ENCODE data around the gene KLHDC4.

The KLHDC4 gene

GRCh38 chr16:87689956-87690465 lies 75.8 kb downstream of the KLHDC4 start:
- H3K4me3 ChIP-seq (ENCODE audit: low read depth, low read length): no peak overlapping the region
- H3K36me3 ChIP-seq (ENCODE audit: control insufficient read depth, insufficient read depth, low read length): peaks cover 22% of the 10 kb centered on the region
- H3K9me3 ChIP-seq (ENCODE audit: control insufficient read depth, insufficient read depth, low read length): no peaks in the 10 kb centered on the region
- H3K9ac ChIP-seq (ENCODE audit: low read depth, low read length): no peak overlapping the region
- H3K4me1 ChIP-seq (ENCODE audit: control insufficient read depth, insufficient read depth, low read length): no peaks in the 10 kb centered on the region
- no peaks in the 10 kb centered on the region for H3K27me3 ChIP-seq (ENCODE audit: control insufficient read depth, insufficient read depth, low read length)

GRCh38 chr16:87688876-87689815 lies 76.6 kb downstream of the KLHDC4 start:
- Histone ChIP-seq H3K4me1 (ENCODE audit: control insufficient read depth, insufficient read depth, low read length) (no peaks in the 10 kb centered on the region), H3K4me3 (ENCODE audit: low read depth, low read length) (no peak overlapping the region), H3K9ac (ENCODE audit: low read depth, low read length) (no peak overlapping the region), H3K27me3 (ENCODE audit: control insufficient read depth, insufficient read depth, low read length) (no peaks in the 10 kb centered on the region), H3K36me3 (ENCODE audit: control insufficient read depth, insufficient read depth, low read length) (peaks cover 17% of the 10 kb centered on the region), H3K9me3 (ENCODE audit: control insufficient read depth, insufficient read depth, low read length) (no peaks in the 10 kb centered on the region)

GRCh38 chr16:87687998-87688529 lies 77.7 kb downstream of the KLHDC4 start:
- H3K9me3 ChIP-seq (ENCODE audit: control insufficient read depth, insufficient read depth, low read length): no peaks in the 10 kb centered on the region
- H3K9ac ChIP-seq (ENCODE audit: low read depth, low read length): no peak overlapping the region
- no peak overlapping the region for H3K4me3 ChIP-seq (ENCODE audit: low read depth, low read length)
- H3K27me3 ChIP-seq (ENCODE audit: control insufficient read depth, insufficient read depth, low read length): no peaks in the 10 kb centered on the region
- peaks cover 14% of the 10 kb centered on the region for H3K36me3 ChIP-seq (ENCODE audit: control insufficient read depth, insufficient read depth, low read length)
- no peaks in the 10 kb centered on the region for H3K4me1 ChIP-seq (ENCODE audit: control insufficient read depth, insufficient read depth, low read length)

- no peak overlapping the region for H3K9ac ChIP-seq (ENCODE audit: low read depth, low read length)
- H3K36me3 ChIP-seq (ENCODE audit: control insufficient read depth, insufficient read depth, low read length): peaks cover 14% of the 10 kb centered on the region
- no peak overlapping the region for H3K4me3 ChIP-seq (ENCODE audit: low read depth, low read length)
- no peaks in the 10 kb centered on the region for H3K9me3 ChIP-seq (ENCODE audit: control insufficient read depth, insufficient read depth, low read length)
- no peaks in the 10 kb centered on the region for H3K4me1 ChIP-seq (ENCODE audit: control insufficient read depth, insufficient read depth, low read length)
- H3K27me3 ChIP-seq (ENCODE audit: control insufficient read depth, insufficient read depth, low read length): no peaks in the 10 kb centered on the region
Measured at GRCh38 chr16:87687126-87687910, 78.5 kb downstream of the KLHDC4 start.

GRCh38 chr16:87686697-87687096 lies 79.1 kb downstream of the KLHDC4 start:
- no peaks in the 10 kb centered on the region for H3K4me1 ChIP-seq (ENCODE audit: control insufficient read depth, insufficient read depth, low read length)
- peaks cover 12% of the 10 kb centered on the region for H3K36me3 ChIP-seq (ENCODE audit: control insufficient read depth, insufficient read depth, low read length)
- no peaks in the 10 kb centered on the region for H3K9me3 ChIP-seq (ENCODE audit: control insufficient read depth, insufficient read depth, low read length)
- H3K9ac ChIP-seq (ENCODE audit: low read depth, low read length): no peak overlapping the region
- H3K27me3 ChIP-seq (ENCODE audit: control insufficient read depth, insufficient read depth, low read length): no peaks in the 10 kb centered on the region
- H3K4me3 ChIP-seq (ENCODE audit: low read depth, low read length): no peak overlapping the region

- Histone ChIP-seq H3K9ac (ENCODE audit: low read depth, low read length) (no peak overlapping the region), H3K4me3 (ENCODE audit: low read depth, low read length) (no peak overlapping the region), H3K27me3 (ENCODE audit: control insufficient read depth, insufficient read depth, low read length) (no peaks in the 10 kb centered on the region), H3K4me1 (ENCODE audit: control insufficient read depth, insufficient read depth, low read length) (no peaks in the 10 kb centered on the region), H3K9me3 (ENCODE audit: control insufficient read depth, insufficient read depth, low read length) (no peaks in the 10 kb centered on the region), H3K36me3 (ENCODE audit: control insufficient read depth, insufficient read depth, low read length) (peaks cover 12% of the 10 kb centered on the region)
Measured at GRCh38 chr16:87685766-87686165, 80.0 kb downstream of the KLHDC4 start.

GRCh38 chr16:87685405-87685755 lies 80.4 kb downstream of the KLHDC4 start:
- no peak overlapping the region for H3K9ac ChIP-seq (ENCODE audit: low read depth, low read length)
- H3K4me1 ChIP-seq (ENCODE audit: control insufficient read depth, insufficient read depth, low read length): no peaks in the 10 kb centered on the region
- no peak overlapping the region for H3K4me3 ChIP-seq (ENCODE audit: low read depth, low read length)
- H3K9me3 ChIP-seq (ENCODE audit: control insufficient read depth, insufficient read depth, low read length): no peaks in the 10 kb centered on the region
- H3K36me3 ChIP-seq (ENCODE audit: control insufficient read depth, insufficient read depth, low read length): peaks cover 9% of the 10 kb centered on the region
- H3K27me3 ChIP-seq (ENCODE audit: control insufficient read depth, insufficient read depth, low read length): no peaks in the 10 kb centered on the region

- no peaks in the 10 kb centered on the region for H3K4me1 ChIP-seq (ENCODE audit: control insufficient read depth, insufficient read depth, low read length)
- H3K36me3 ChIP-seq (ENCODE audit: control insufficient read depth, insufficient read depth, low read length): peaks cover 4% of the 10 kb centered on the region
- H3K4me3 ChIP-seq (ENCODE audit: low read depth, low read length): no peak overlapping the region
- H3K9ac ChIP-seq (ENCODE audit: low read depth, low read length): no peak overlapping the region
- no peaks in the 10 kb centered on the region for H3K9me3 ChIP-seq (ENCODE audit: control insufficient read depth, insufficient read depth, low read length)
- H3K27me3 ChIP-seq (ENCODE audit: control insufficient read depth, insufficient read depth, low read length): no peaks in the 10 kb centered on the region
Measured at GRCh38 chr16:87684711-87685404, 80.9 kb downstream of the KLHDC4 start.

GRCh38 chr16:87684106-87684677 lies 81.6 kb downstream of the KLHDC4 start:
- Histone ChIP-seq H3K27me3 (ENCODE audit: control insufficient read depth, insufficient read depth, low read length) (no peaks in the 10 kb centered on the region), H3K36me3 (ENCODE audit: control insufficient read depth, insufficient read depth, low read length) (peaks cover 3% of the 10 kb centered on the region), H3K9me3 (ENCODE audit: control insufficient read depth, insufficient read depth, low read length) (no peaks in the 10 kb centered on the region), H3K4me3 (ENCODE audit: low read depth, low read length) (no peak overlapping the region), H3K4me1 (ENCODE audit: control insufficient read depth, insufficient read depth, low read length) (no peaks in the 10 kb centered on the region), H3K9ac (ENCODE audit: low read depth, low read length) (no peak overlapping the region)

- Histone ChIP-seq H3K36me3 (ENCODE audit: control insufficient read depth, insufficient read depth, low read length) (peaks cover 3% of the 10 kb centered on the region), H3K9me3 (ENCODE audit: control insufficient read depth, insufficient read depth, low read length) (no peaks in the 10 kb centered on the region), H3K4me3 (ENCODE audit: low read depth, low read length) (no peak overlapping the region), H3K4me1 (ENCODE audit: control insufficient read depth, insufficient read depth, low read length) (no peaks in the 10 kb centered on the region), H3K9ac (ENCODE audit: low read depth, low read length) (no peak overlapping the region), H3K27me3 (ENCODE audit: control insufficient read depth, insufficient read depth, low read length) (no peaks in the 10 kb centered on the region)
Measured at GRCh38 chr16:87682852-87683399, 82.9 kb downstream of the KLHDC4 start.

Measured in iPS-15b (cell line).